Fibroblast of lung (primary cell): Measurements from ENCODE around the gene IMP4.

Experiments
- EZH2 ChIP-seq: IDR thresholded peaks from 2 replicates; pipeline ENCODE4 v1.5.1; 2012; ENCODE audit warnings: low read length, control low read depth, mild to moderate bottlenecking; ENCODE audit errors: missing control alignments
- TF ChIP-seq, protein P1 (sequence below), 2 donors: IDR thresholded peaks in 1 of 2; conservative IDR thresholded peaks in 1 of 2; 1 replicate in 1 of 2; 2 replicates in 1 of 2; pipeline ENCODE4 v1.5.1; 2011 to 2012; ENCODE audit warnings: low read length in 2 of 2, control low read depth in 1 of 2, inconsistent platforms in 1 of 2, low read depth in 1 of 2, mild to moderate bottlenecking in 1 of 2

DNA sequence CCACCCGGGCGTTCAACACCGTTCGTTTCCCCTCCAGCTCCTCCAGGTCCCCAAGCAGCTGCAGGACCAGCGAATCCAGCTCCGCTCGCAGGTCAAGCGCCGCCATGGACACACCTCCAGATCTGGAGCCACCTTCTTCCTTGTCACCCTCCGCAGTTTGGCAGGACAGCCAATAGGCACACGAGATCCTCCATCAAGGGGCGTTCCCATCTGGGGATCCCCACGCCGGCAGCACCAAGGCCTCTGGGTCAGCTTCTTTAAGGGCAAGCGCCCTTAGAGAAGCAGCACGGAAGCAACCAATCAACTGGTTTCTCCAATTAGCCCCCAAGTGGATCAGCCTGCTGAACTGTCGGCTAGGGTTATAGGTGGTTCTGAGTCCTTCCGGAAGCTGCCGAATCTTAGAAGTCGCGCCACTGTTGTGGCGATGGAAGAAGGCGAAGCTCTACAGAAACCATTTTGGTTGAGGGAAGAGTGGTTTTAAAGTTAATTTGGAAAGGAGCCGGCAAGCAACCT lies 621 bp upstream of the IMP4 start:
- TF ChIP-seq, protein P1, sequence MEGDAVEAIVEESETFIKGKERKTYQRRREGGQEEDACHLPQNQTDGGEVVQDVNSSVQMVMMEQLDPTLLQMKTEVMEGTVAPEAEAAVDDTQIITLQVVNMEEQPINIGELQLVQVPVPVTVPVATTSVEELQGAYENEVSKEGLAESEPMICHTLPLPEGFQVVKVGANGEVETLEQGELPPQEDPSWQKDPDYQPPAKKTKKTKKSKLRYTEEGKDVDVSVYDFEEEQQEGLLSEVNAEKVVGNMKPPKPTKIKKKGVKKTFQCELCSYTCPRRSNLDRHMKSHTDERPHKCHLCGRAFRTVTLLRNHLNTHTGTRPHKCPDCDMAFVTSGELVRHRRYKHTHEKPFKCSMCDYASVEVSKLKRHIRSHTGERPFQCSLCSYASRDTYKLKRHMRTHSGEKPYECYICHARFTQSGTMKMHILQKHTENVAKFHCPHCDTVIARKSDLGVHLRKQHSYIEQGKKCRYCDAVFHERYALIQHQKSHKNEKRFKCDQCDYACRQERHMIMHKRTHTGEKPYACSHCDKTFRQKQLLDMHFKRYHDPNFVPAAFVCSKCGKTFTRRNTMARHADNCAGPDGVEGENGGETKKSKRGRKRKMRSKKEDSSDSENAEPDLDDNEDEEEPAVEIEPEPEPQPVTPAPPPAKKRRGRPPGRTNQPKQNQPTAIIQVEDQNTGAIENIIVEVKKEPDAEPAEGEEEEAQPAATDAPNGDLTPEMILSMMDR (conservative IDR thresholded peaks at IDR 0.05 in 1 of 2, IDR thresholded peaks at IDR 0.05 in 1 of 2; ENCODE audit: low read depth in 1 of 2, low read length in 2 of 2): no peak
- TF ChIP-seq EZH2: no peak
